Measurements from ENCODE around the gene MAGI1.
A peak's percentile ranks its signal among the peaks of the same experiment; 100 is the strongest.

MAGI1 gene

GRCh38 chr3:65591313-65591712, 447.4 kb downstream of the MAGI1 start:
- no peak for DNase-seq (ENCODE audit: low read depth in 1 of 2, low spot score in 1 of 2)
- Histone ChIP-seq H3K27ac (replicated peaks) (no peak overlapping the region), H3K27me3 (ENCODE audit: insufficient read depth, poor library complexity, severe bottlenecking) (peaks cover 2% of the 10 kb centered on the region), H3K4me3 (replicated peaks; ENCODE audit: insufficient read depth, low read length) (no peak overlapping the region)
- TF ChIP-seq GABPA (IDR thresholded peaks at IDR 0.05; ENCODE audit: low read depth) (0 out of 2 replicates have a peak, but pooled peaks have one; percentile 27), REST (IDR thresholded peaks at IDR 0.05; ENCODE audit: insufficient replicate concordance, low read depth) (no peak), CTCF (IDR thresholded peaks at IDR 0.05; ENCODE audit: insufficient read depth, low read length) (no peak)

GRCh38 chr3:65588884-65589283, 449.8 kb downstream of the MAGI1 start:
- TF ChIP-seq SPI1 (IDR thresholded peaks at IDR 0.05; ENCODE audit: borderline replicate concordance, low read depth) (no peak), POLR2AphosphoS5 (IDR thresholded peaks at IDR 0.05; ENCODE audit: low read depth) (no peak), CTCF (IDR thresholded peaks at IDR 0.05; ENCODE audit: insufficient read depth, low read length) (no peak), GABPA (IDR thresholded peaks at IDR 0.05; ENCODE audit: low read depth) (no peak), REST (IDR thresholded peaks at IDR 0.05; ENCODE audit: insufficient replicate concordance, low read depth) (no peak)
- Histone ChIP-seq H3K27ac (replicated peaks) (no peak overlapping the region), H3K4me3 (replicated peaks; ENCODE audit: insufficient read depth, low read length) (no peak overlapping the region), H3K27me3 (ENCODE audit: insufficient read depth, poor library complexity, severe bottlenecking) (no peaks in the 10 kb centered on the region)
- DNase-seq (ENCODE audit: low read depth in 1 of 2, low spot score in 1 of 2): no peak

GRCh38 chr3:65587650-65588439, 450.9 kb downstream of the MAGI1 start:
- DNase-seq (ENCODE audit: low read depth in 1 of 2, low spot score in 1 of 2): no peak
- H3K27ac ChIP-seq (replicated peaks): no peak overlapping the region
- no peak overlapping the region for H3K4me3 ChIP-seq (replicated peaks; ENCODE audit: insufficient read depth, low read length)
- TF ChIP-seq CTCF (IDR thresholded peaks at IDR 0.05; ENCODE audit: insufficient read depth, low read length) (no peak), SPI1 (IDR thresholded peaks at IDR 0.05; ENCODE audit: borderline replicate concordance, low read depth) (no peak), POLR2AphosphoS5 (IDR thresholded peaks at IDR 0.05; ENCODE audit: low read depth) (no peak), GABPA (IDR thresholded peaks at IDR 0.05; ENCODE audit: low read depth) (no peak), REST (IDR thresholded peaks at IDR 0.05; ENCODE audit: insufficient replicate concordance, low read depth) (no peak)
- no peaks in the 10 kb centered on the region for H3K27me3 ChIP-seq (ENCODE audit: insufficient read depth, poor library complexity, severe bottlenecking)

Data from HL-60 (cell line).